Muscle of arm (tissue), 12 donors: ENCODE measurements around the gene EDC3. TPM values are rescaled to one million over a fixed set of nuclear protein-coding genes. Genes with fewer than 3 reads are reported as not detected.
"Not testable (repeated sequence)": the region's sequence is repeated elsewhere in the genome, so short reads cannot be mapped to it uniquely, and the experiment has no call there.

Experiments used
- DNase-seq: peaks from one replicate; pipeline ENCODE4 v3.0.0-alpha.2; 2013
- polyA plus RNA-seq, 12 donors: library from polyadenylated mRNA; unstranded; fragments of 120-200 nt; gene quantifications; one replicate each; pipeline ENCODE4 v1.2.1, GENCODE V29; 2013; ENCODE audit not compliant: insufficient read length in 12 of 12

The EDC3 gene
- polyA plus RNA-seq, 12 donors: 22.2 to 53.6 (median 29.6) TPM; not detected in 1

DNA sequence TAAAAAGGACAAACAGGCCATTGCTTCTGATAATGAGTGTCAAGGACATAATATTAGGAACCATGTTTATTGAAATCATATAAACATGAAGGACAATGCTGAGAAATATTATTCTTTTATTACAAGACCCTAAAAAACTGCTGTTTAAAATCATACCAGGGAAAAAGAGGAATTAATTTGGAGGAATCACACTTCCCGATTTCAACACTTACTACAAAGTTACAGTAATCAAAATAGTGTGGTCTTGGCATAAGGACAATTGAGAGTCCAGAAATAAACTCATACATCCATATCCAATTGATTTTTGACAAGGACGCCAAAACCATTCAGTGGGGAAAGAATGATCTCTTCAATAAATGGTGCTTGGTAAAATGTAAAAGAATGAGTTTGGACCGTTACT, 16.5 kb upstream of the EDC3 start:
- no peak for DNase-seq

DNA sequence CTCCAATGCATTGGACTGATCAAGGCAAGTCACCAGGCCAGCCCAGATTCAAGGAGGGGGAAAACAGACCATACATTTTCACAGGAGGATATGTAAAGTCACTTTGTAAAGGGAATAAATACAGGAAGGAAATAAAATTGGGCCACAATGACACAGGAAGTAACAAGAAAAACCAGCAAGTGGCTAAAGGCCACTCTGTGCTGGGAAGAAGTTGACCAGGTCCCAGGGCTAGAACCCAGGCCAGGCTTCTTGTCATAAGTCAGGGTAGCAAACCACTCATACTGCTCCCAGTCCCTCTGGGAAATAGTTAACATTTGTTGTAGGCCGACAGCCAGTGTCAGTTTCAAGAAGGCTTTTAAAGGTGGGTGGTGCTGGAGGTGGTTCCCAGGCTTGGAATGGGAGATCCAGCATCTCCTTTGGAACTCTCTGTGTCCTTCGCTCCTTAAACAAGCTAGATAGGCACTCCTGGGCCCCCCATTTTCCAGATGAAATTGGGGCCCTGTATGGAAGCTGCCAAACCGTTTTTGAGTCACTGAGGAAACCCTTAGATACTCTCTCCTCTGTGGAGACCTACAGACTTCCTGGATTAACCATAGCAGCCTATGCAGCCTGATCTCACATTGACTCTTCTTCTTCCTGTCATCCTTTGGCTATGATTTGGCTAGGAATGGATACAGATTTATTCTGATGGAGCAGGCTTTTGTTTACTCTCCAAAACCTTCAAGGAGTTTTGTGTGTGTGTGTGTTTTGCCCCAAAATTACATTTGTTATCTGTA, 14.7 kb upstream of the EDC3 start:
- no peak for DNase-seq

DNA sequence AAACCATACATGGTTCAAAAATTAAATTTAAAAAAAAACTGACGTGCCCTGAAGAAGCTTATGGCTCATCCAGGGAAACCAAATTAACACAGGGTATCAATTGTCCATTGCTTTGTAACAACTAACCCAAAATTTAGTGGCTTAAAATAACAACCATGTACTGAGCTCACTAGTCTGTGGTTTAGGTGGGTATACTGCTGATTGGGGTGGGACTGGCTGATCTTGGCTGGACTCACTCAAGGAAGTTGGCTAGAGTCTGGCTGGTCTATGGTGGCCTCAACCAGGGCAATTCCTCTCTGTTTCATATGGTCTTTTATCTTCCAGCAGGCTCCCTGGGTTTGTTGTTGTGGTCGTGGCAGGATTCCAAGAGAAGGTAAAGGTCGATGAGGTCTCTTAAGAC, 14.1 kb upstream of the EDC3 start:
- DNase-seq: no peak

- no peak for DNase-seq
These were observed 13.2 kb upstream of the EDC3 start for GRCh38 chr15:74709011-74709410.

GRCh38 chr15:74696808-74697207, 984 bp upstream of the EDC3 start:
- no peak for DNase-seq

GRCh38 chr15:74696398-74696729, 540 bp upstream of the EDC3 start:
- no peak for DNase-seq

GRCh38 chr15:74692327-74692726, 3.5 kb downstream of the EDC3 start:
- no peak for DNase-seq

- no peak for DNase-seq
These were observed 12.1 kb downstream of the EDC3 start for GRCh38 chr15:74683758-74684157.

DNA sequence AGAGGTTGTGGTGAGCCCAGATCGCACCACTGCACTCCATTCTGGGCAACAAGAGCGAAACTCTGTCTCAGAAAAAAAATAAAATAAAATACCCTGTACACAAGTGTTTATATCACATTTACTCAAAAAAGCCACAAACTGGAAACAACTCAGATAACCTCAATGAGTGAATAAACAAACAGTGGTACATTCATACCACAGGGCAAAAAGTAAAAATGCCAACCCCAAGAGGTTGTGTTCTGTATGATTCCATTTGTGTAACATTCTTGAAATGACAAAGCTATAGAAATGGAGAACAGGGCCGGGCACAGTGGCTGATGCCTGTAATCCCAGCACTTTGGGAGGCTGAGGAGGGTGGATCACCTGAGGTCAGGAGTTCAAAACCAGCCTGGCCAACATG, 12.9 kb downstream of the EDC3 start:
- no peak for DNase-seq

DNA sequence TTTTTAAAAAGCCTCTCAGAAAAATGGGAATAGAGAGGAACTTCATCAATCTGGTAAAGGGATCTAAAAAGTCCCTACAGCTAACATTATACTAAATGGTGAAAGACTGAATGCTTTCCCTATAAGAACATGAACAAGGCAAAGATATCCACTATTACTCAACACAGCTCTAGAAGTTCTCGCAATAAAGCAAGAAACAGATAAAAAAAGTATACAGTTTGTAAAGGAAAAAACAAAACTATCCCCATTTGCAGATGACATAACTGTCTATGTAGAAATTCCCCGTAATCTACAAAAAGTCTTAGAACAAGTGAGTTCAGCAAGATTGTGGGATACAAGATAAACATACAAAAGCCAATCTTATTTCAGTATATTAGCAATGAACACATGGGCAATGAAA, 15.4 kb downstream of the EDC3 start:
- DNase-seq: no peak

DNA sequence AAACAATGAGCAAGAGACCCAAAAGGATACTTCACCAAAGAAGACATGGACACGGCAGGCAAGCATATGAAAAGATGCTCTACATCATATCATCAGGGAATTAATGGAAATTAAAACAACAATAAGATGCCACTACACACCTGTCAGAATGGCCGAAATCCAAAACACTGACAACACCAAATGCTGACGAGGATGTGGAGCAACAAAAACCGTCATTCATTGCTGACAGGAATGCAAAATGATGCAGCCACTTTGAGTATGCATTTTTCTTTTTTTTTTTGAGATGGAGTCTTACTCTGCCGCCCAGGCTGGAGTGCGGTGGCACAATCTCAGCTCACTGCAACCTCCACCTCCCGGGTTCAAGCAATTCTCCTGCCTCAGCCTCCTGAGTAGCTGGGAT, 19.0 kb downstream of the EDC3 start:
- no peak for DNase-seq

- no peak for DNase-seq
These were observed 21.7 kb downstream of the EDC3 start for GRCh38 chr15:74674161-74674560.

DNA sequence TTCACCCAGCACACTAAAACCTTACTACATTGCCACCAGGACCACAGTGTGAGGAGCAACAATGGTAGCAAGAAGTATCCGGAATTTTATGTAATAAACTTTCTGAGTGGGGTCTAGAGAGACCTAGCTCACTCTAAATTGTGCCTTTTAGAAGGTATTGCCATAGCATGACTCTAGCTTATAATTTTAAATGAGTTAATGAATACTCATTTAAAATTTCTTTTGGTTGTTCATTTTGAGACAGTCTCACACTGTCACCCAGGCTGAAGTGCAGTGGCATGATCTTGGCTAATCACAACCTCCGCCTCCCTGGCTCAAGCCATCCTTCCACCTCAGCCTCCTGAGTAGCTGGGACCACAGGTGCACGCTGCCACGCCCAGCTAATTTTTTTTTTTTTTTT, 26.2 kb downstream of the EDC3 start:
- no peak for DNase-seq

- DNase-seq: no peak
These were observed 27.8 kb downstream of the EDC3 start for GRCh38 chr15:74667975-74668374.

- no peak for DNase-seq
These were observed 31.2 kb downstream of the EDC3 start for GRCh38 chr15:74664670-74665069.

DNA sequence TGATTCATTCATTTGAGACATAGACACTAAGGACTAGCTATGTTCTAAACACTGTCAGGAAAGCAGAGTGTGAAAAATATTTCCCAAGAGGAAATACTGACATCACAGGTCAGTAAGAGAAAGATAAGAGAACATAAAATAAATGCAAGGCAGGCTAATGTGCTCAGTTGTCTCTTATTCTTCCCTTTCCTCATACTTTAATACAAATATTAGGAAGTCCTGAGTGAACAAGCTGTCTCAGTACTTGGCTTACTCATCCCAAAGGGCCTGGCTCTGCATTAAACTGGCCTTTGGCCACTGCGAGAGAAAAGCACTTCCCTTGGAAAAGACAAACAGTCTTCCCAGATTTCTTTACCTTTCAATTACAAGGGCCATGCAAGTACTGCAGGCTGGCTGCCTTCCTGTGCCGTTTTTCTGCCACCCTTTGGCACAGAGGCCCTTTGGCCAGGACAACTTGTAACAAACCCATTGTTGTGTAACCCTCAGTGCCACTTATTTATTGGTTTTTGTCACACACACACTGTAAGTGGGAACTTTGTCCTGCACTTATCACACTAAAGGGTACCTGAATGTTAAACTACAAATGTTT, 31.7 kb downstream of the EDC3 start:
- no peak for DNase-seq

DNA sequence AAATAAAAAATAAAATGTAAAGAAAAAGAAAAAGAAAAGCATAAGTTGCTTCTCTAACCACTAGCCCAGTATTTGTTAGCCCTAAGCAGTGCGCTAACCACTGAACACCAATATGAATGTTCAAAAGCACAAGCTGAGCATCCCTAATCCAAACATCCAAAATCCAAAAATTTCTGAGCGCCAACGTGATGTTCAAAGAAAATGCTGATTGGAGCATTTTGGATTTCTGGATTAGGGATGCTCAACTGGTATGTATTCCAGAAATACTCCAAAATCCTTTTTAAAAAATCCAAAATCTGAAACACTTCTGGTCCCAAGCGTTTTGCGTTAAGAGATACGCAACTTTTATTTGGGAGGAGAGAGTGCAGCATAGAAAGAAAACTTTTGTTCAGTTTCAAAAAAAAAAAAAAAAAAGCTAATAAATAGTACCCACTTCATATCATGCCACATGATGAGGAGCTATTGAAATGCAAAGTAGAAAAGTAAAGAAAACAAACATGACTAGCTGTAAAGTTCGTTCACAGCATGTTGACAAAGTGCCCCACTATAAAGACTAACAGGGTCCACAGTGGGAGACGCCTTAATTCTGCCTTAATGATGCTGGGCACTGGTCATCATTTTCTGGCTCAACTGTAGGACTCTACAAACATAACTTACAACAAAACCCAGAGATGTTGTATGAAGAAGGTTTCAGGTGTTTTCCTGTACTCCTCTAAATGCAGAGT, 32.4 kb downstream of the EDC3 start:
- DNase-seq: no peak

- no peak for DNase-seq
These were observed 33.6 kb downstream of the EDC3 start for GRCh38 chr15:74662064-74662860.

- DNase-seq: not testable (repeated sequence)
These were observed 34.5 kb downstream of the EDC3 start for GRCh38 chr15:74661280-74661679.

GRCh38 chr15:74657846-74658245, 38.0 kb downstream of the EDC3 start:
- no peak for DNase-seq

- DNase-seq: no peak
These were observed 38.8 kb downstream of the EDC3 start for GRCh38 chr15:74656935-74657535.

DNA sequence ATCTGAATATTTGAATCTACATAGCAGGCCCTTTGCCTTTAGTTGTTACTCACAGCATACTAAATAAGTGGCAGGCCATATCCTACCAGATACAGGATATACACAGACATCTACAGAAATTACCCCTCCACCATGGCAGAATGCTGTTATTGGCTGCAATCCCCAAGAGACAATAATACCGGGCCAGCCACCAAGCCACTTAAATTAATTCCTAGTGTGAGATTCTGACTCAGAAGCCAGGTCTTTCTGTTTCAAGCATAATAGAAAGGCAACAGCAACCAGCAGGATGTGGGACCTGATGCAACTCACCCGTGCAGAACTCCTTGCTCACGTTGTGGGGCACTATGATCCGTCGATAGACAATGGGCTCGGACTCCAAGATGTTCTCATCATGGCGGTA, 40.4 kb downstream of the EDC3 start:
- no peak for DNase-seq
